ENCODE data around the gene ACLY. TPM values are rescaled to one million over a fixed set of nuclear protein-coding genes. Genes with fewer than 3 reads are reported as not detected.

ACLY gene
- total and polyA plus RNA-seq, 10 of the 15 experiments (the other 5 are each of a cell fraction or from before 2014, with no cell fraction given), result 32.6 to 224 (median 114) TPM

DNA sequence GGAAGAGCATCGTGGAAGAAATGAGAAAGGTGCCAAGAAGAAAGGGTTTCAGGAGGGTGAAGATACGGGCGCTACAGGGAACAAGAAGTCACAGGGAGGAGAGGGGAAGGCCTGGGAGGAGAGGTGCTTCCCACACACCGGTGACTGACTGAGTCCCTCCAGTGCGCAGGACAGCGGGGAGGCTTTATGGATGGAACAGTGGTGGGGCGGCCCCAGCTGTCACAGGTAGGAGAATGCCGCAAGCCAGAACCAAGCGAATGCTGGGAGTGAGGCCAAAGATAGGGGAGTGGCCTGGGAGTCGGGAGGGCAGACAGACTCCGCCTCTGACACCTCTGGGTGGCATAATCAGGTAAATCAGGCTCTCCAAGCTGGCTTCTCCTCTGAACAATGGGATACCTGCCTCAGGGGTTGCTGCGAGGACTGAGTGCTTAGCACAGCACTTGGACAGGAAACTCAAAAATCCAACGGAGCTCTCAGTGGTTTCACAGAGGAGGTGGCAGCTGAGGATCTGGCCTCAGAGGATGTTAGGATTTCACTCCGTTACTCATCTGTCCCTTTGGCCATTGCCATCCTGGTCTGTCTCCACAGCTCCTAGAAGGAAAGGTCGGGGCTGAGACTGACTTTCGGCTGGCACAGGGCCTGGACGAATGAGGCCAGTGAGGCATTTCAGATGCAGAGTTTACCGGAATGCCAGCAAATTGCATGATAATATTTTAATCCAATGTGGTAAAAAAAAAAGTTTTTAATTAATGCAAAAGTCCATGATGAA, 47.1 kb upstream of the ACLY start (continued):
- TF ChIP-seq, protein P1, sequence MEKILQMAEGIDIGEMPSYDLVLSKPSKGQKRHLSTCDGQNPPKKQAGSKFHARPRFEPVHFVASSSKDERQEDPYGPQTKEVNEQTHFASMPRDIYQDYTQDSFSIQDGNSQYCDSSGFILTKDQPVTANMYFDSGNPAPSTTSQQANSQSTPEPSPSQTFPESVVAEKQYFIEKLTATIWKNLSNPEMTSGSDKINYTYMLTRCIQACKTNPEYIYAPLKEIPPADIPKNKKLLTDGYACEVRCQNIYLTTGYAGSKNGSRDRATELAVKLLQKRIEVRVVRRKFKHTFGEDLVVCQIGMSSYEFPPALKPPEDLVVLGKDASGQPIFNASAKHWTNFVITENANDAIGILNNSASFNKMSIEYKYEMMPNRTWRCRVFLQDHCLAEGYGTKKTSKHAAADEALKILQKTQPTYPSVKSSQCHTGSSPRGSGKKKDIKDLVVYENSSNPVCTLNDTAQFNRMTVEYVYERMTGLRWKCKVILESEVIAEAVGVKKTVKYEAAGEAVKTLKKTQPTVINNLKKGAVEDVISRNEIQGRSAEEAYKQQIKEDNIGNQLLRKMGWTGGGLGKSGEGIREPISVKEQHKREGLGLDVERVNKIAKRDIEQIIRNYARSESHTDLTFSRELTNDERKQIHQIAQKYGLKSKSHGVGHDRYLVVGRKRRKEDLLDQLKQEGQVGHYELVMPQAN (conservative IDR thresholded peaks at IDR 0.05), result no peak
- TF ChIP-seq GABPA (IDR thresholded peaks at IDR 0.05; ENCODE audit: low read depth) (no peak), NR2C2 (IDR thresholded peaks at IDR 0.05; ENCODE audit: borderline replicate concordance, control insufficient read depth, insufficient read length, low read depth) (no peak), MXI1 (IDR thresholded peaks at IDR 0.05; ENCODE audit: low read depth, low read length) (0 out of 2 replicates have a peak, but pooled peaks have one; percentile 12), POLR2A (IDR thresholded peaks at IDR 0.05; ENCODE audit: low read depth, low read length) (peak; percentile 43), RELA (IDR thresholded peaks at IDR 0.05; ENCODE audit: borderline replicate concordance, partially characterized antibody) (no peak), BHLHE40 (IDR thresholded peaks at IDR 0.05; ENCODE audit: borderline replicate concordance in 1 of 2, low read depth in 2 of 2, low read length in 1 of 2) (no peak), RBBP5 (conservative IDR thresholded peaks at IDR 0.05) (no peak), SMAD5 (IDR thresholded peaks at IDR 0.05; ENCODE audit: low read depth) (no peak), ZNF384 (IDR thresholded peaks at IDR 0.05; ENCODE audit: borderline replicate concordance, low read depth, low read length) (no peak)
- TF ChIP-seq, protein P2, sequence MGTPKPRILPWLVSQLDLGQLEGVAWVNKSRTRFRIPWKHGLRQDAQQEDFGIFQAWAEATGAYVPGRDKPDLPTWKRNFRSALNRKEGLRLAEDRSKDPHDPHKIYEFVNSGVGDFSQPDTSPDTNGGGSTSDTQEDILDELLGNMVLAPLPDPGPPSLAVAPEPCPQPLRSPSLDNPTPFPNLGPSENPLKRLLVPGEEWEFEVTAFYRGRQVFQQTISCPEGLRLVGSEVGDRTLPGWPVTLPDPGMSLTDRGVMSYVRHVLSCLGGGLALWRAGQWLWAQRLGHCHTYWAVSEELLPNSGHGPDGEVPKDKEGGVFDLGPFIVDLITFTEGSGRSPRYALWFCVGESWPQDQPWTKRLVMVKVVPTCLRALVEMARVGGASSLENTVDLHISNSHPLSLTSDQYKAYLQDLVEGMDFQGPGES (IDR thresholded peaks at IDR 0.05), result no peak

Measured in GM12878 (cell line).